K562 (cell line): ENCODE measurements around the gene NFS1. TPM values are rescaled to one million over a fixed set of nuclear protein-coding genes. Genes with fewer than 3 reads are reported as not detected.

Source experiments
- CCNT2 ChIP-seq: IDR thresholded peaks from 2 replicates; pipeline ENCODE4 v1.6.1; 2011; ENCODE audit warnings: borderline replicate concordance, low read depth, mild to moderate bottlenecking, moderate library complexity, mixed read lengths, low read length; ENCODE audit not compliant: insufficient read length; ENCODE audit errors: extremely low read depth
- DIDO1 ChIP-seq: fragments of 450-650 bp; IDR thresholded peaks from 2 replicates; pipeline ENCODE4 v1.6.1; 2016; ENCODE audit warnings: low read depth, missing biosample characterization, missing genetic modification characterization
- DPF2 ChIP-seq: fragments of 450-650 bp; IDR thresholded peaks from 2 replicates; pipeline ENCODE4 v1.6.1; 2016
- E4F1 ChIP-seq: fragments of 250-450 bp; sonication (Bioruptor Pico); IDR thresholded peaks from 2 replicates; pipeline ENCODE4 v1.5.0; 2021; ENCODE audit warnings: mild to moderate bottlenecking, borderline replicate concordance
- ETS1 ChIP-seq: conservative IDR thresholded peaks from 2 replicates; pipeline ENCODE4 v1.6.1; 2011; ENCODE audit warnings: low read depth, mild to moderate bottlenecking, low read length; ENCODE audit not compliant: control insufficient read depth
- HDAC6 ChIP-seq: IDR thresholded peaks from 2 replicates; pipeline ENCODE4 v1.6.1; 2012; ENCODE audit warnings: low read depth, mild to moderate bottlenecking, control low read depth, inconsistent platforms, low read length, moderate library complexity
- PCBP1 ChIP-seq: fragments of 200-400 bp; formaldehyde crosslinking; IDR thresholded peaks from 2 replicates; pipeline ENCODE4 v1.6.1; 2018; ENCODE audit warnings: mild to moderate bottlenecking, low read depth, low read length; ENCODE audit not compliant: poor library complexity, severe bottlenecking
- POLR2G ChIP-seq: fragments of 200-400 bp; formaldehyde crosslinking; IDR thresholded peaks from 2 replicates; pipeline ENCODE4 v1.6.1; 2017; ENCODE audit warnings: low read depth, mild to moderate bottlenecking, antibody characterized with exemption, low read length, moderate library complexity
- RBM17 ChIP-seq: fragments of 200-400 bp; formaldehyde crosslinking; IDR thresholded peaks from 2 replicates; pipeline ENCODE4 v1.6.1; 2017; ENCODE audit warnings: low read depth, mild to moderate bottlenecking, low read length, borderline replicate concordance
- RBM25 ChIP-seq: fragments of 200-400 bp; formaldehyde crosslinking; IDR thresholded peaks from 2 replicates; pipeline ENCODE4 v1.6.1; 2018; ENCODE audit warnings: low read length, low read depth, moderate library complexity; ENCODE audit not compliant: severe bottlenecking
- RBM34 ChIP-seq: fragments of 200-400 bp; formaldehyde crosslinking; IDR thresholded peaks from 2 replicates; pipeline ENCODE4 v1.6.1; 2018; ENCODE audit warnings: low read length, borderline replicate concordance; ENCODE audit not compliant: insufficient read depth
- RNF2 ChIP-seq: sonication (generic); IDR thresholded peaks from 2 replicates; pipeline ENCODE4 v1.6.1; 2016
- SOX6 ChIP-seq: fragments of 450-650 bp; IDR thresholded peaks from 2 replicates; pipeline ENCODE4 v1.6.1; 2014; ENCODE audit warnings: mild to moderate bottlenecking
- THRA ChIP-seq: fragments of 450-650 bp; IDR thresholded peaks from 2 replicates; pipeline ENCODE4 v1.6.1; 2017; ENCODE audit warnings: mild to moderate bottlenecking, moderate library complexity
- THRB ChIP-seq: fragments of 450-650 bp; formaldehyde crosslinking; conservative IDR thresholded peaks from 2 replicates; pipeline ENCODE4 v1.4.0; 2022; ENCODE audit warnings: mild to moderate bottlenecking, missing genetic modification characterization
- ZKSCAN8 ChIP-seq: fragments of 200-800 bp; sonication (Bioruptor generic); IDR thresholded peaks from 2 replicates; pipeline ENCODE4 v1.6.1; 2016; ENCODE audit warnings: missing genetic modification characterization, missing compliant biosample characterization
- ZNF277 ChIP-seq: fragments of 250-450 bp; sonication (Bioruptor Pico); IDR thresholded peaks from 2 replicates; pipeline ENCODE4 v1.8.0; 2022; ENCODE audit warnings: inconsistent platforms, mild to moderate bottlenecking, moderate library complexity, borderline replicate concordance
- ZNF830 ChIP-seq: fragments of 250-450 bp; sonication (Bioruptor Pico); IDR thresholded peaks from 2 replicates; pipeline ENCODE4 v1.5.0; 2021; ENCODE audit warnings: mild to moderate bottlenecking
- polyA plus RNA-seq, 8 experiments: library from polyadenylated mRNA; depleted of rRNA in 4 of 8; stranded (reverse) in 5 of 8; unstranded in 3 of 8; fragments of >200 nt; fragmentation: Nextera tagmentation in 2 of 8; fragmentation: Illumina TruSeq in 1 of 8; extraction: Ambion mirVana in 2 of 8; extraction: Trizol in 1 of 8; gene quantifications; 2 replicates each; pipeline versions ENCODE4 v1.2.1 to v1.2.3, GENCODE V29; 2011 to 2014; ENCODE audit warnings: inconsistent platforms in 1 of 8, missing spikeins in 1 of 8
- total RNA-seq, 7 experiments: library from RNA; depleted of rRNA in 6 of 7; stranded (reverse); fragments of >200 nt in 6 of 7; fragmentation: Illumina TruSeq in 2 of 7; extraction: Trizol in 2 of 7; gene quantifications; 2 replicates each; pipeline versions ENCODE4 v1.2.1 to v1.2.3, GENCODE V29; 2011 to 2021; ENCODE audit warnings: low replicate concordance in 1 of 7

NFS1 gene
- total and polyA plus RNA-seq, 9 of the 15 experiments (the other 6 are each of a cell fraction or from before 2014, with no cell fraction given): 11.5 to 84.8 (median 47.1) TPM

- TF ChIP-seq ETS1: peak; percentile 25; the same call in 1 of the 2 replicates
- peak; percentile 52 for TF ChIP-seq PCBP1
- peak; percentile 99 for TF ChIP-seq POLR2G
- peak; percentile 83 for TF ChIP-seq RNF2
- no peak for TF ChIP-seq RBM17
- TF ChIP-seq HDAC6: no peak
- no peak for TF ChIP-seq ZKSCAN8 (CRISPR knock-in tag)
- no peak for TF ChIP-seq THRA
- no peak for TF ChIP-seq RBM34
- no peak for TF ChIP-seq ZNF277 (CRISPR knock-in tag)
- TF ChIP-seq RBM25: peak; percentile 93
- 0 out of 2 replicates have a peak, but pooled peaks have one; percentile 80 for TF ChIP-seq DPF2
- 0 out of 2 replicates have a peak, but pooled peaks have one; percentile 44 for TF ChIP-seq ZNF830
- TF ChIP-seq DIDO1: peak; percentile 31; the same call in 1 of the 2 replicates
- TF ChIP-seq THRB (CRISPR knock-in tag): peak; percentile 47
- TF ChIP-seq SOX6: peak; percentile 33; the same call in 1 of the 2 replicates
- TF ChIP-seq CCNT2: peak; percentile 55
- TF ChIP-seq E4F1: no peak
Measured at GRCh38 chr20:35741892-35742740, 43.0 kb upstream of the NFS1 start, which contains the start of gene RBM39 (continued).
